Caco-2 (cell line): Measurements from ENCODE around the gene RPAP2. TPM values are rescaled to one million over a fixed set of nuclear protein-coding genes. Genes with fewer than 3 reads are reported as not detected.

Source experiments
- BruUV-seq: library from RNA; stranded (reverse); fragments of 400-500 nt; replicated peaks from 2 replicates; lab custom pipeline; 2021; lab: Mats Ljungman, UMichigan
- CTCF ChIA-PET: fragments of 300-600 bp; sonication (Branson Sonifier 250); formaldehyde crosslinking; loops from one replicate; lab custom pipeline; 2022; ENCODE audit warnings: antibody characterized with exemption; lab: Charles Lee
- POLR2A ChIA-PET: fragments of 300-600 bp; sonication (Branson Sonifier 250); formaldehyde crosslinking; loops from one replicate; lab custom pipeline; 2022; ENCODE audit warnings: antibody characterized with exemption; lab: Charles Lee
- DNase-seq, 2 experiments: peaks; one replicate each; pipeline versions ENCODE4 v3.0.0 to v3.0.0-alpha.2; 2020 to 2022
- H3K27me3 ChIP-seq: replicated peaks from 2 replicates; pipeline ENCODE4 v1.6.0; 2011; ENCODE audit warnings: low read length; ENCODE audit not compliant: control insufficient read depth, insufficient read depth
- H3K36me3 ChIP-seq: 2 replicates; pipeline ENCODE4 v1.5.1; 2011; ENCODE audit warnings: low read length; ENCODE audit not compliant: control insufficient read depth, insufficient read depth
- H3K4me1 ChIP-seq: fragments of 250-450 bp; sonication (Bioruptor Pico); 2 replicates; pipeline ENCODE4 v1.5.1; 2020; ENCODE audit warnings: mild to moderate bottlenecking
- H3K4me3 ChIP-seq: 2 replicates; pipeline ENCODE4 v1.5.1; 2011; ENCODE audit warnings: low read depth, mild to moderate bottlenecking, control low read depth, low read length
- H3K9me3 ChIP-seq: fragments of 250-450 bp; sonication (Bioruptor Pico); 2 replicates; pipeline ENCODE4 v1.5.1; 2020; ENCODE audit warnings: mild to moderate bottlenecking, moderate library complexity
- H3K27ac Mint-ChIP-seq: one replicate; pipeline ENCODE4 v1.8.0; 2022; ENCODE audit warnings: mixed read lengths; ENCODE audit not compliant: unreplicated experiment
- H3K27me3 Mint-ChIP-seq: one replicate; pipeline ENCODE4 v1.8.0; 2022; ENCODE audit warnings: mixed read lengths; ENCODE audit not compliant: insufficient read depth, unreplicated experiment
- H3K36me3 Mint-ChIP-seq: one replicate; pipeline ENCODE4 v1.8.0; 2022; ENCODE audit warnings: mild to moderate bottlenecking, mixed read lengths; ENCODE audit not compliant: insufficient read depth, unreplicated experiment
- H3K4me1 Mint-ChIP-seq: one replicate; pipeline ENCODE4 v1.8.0; 2022; ENCODE audit warnings: low read depth, mixed read lengths; ENCODE audit not compliant: unreplicated experiment
- H3K4me3 Mint-ChIP-seq: one replicate; pipeline ENCODE4 v1.8.0; 2022; ENCODE audit warnings: mild to moderate bottlenecking, moderate library complexity, mixed read lengths; ENCODE audit not compliant: unreplicated experiment
- H3K9me3 Mint-ChIP-seq: one replicate; pipeline ENCODE4 v1.8.0; 2022; ENCODE audit warnings: mixed read lengths; ENCODE audit not compliant: unreplicated experiment
- CTCF ChIP-seq, 2 experiments: fragments of 200-600 bp in 1 of 2; IDR thresholded peaks; 1 replicate in 1 of 2; 2 replicates in 1 of 2; pipeline versions ENCODE4 v1.5.1 to v1.8.0; 2011 to 2022; ENCODE audit warnings: antibody characterized with exemption in 1 of 2, control low read depth in 1 of 2, inconsistent platforms in 1 of 2, low read depth in 1 of 2, low read length in 1 of 2, mild to moderate bottlenecking in 1 of 2, moderate library complexity in 1 of 2; ENCODE audit not compliant: insufficient read depth in 1 of 2, severe bottlenecking in 1 of 2, unreplicated experiment in 1 of 2
- intact Hi-C: fragments of 100-400 bp; cut with micrococcal nuclease; formaldehyde crosslinking; loops from one replicate; pipeline ENCODE4 v1.10.0; 2022; ENCODE audit not compliant: unreplicated experiment
- total RNA-seq: library from RNA; stranded (reverse); gene quantifications from 2 replicates; pipeline ENCODE4 v1.2.3, GENCODE V29; 2022

RPAP2 gene
- total RNA-seq, 1 experiment from 2014 or later, result 16.8 TPM

- no peaks in the 10 kb centered on the region for H3K27me3 ChIP-seq
- Mint-ChIP-seq H3K27ac (peak overlapping the region; percentile 47), H3K27me3 (no peaks in the 10 kb centered on the region), H3K4me1 (peaks cover 34% of the 10 kb centered on the region), H3K9me3 (no peaks in the 10 kb centered on the region), H3K36me3 (peaks cover 7% of the 10 kb centered on the region), H3K4me3 (no peak overlapping the region)
- no peak for DNase-seq
- CTCF ChIA-PET, result no interaction called here
- BruUV-seq, result no TSS peak
- no peak for TF ChIP-seq CTCF (IDR thresholded peaks at IDR 0.05; ENCODE audit: insufficient read depth in 1 of 2, low read depth in 1 of 2, low read length in 1 of 2, severe bottlenecking in 1 of 2, unreplicated experiment in 1 of 2)
- no peaks in the 10 kb centered on the region for H3K9me3 ChIP-seq
- H3K4me3 ChIP-seq, result no peak overlapping the region
- H3K36me3 ChIP-seq, result no peaks in the 10 kb centered on the region
- H3K4me1 ChIP-seq, result peaks cover 27% of the 10 kb centered on the region
- POLR2A ChIA-PET, result no interaction called here
- intact Hi-C loops, result loop anchor here (5.0 kb wide), 2 partner anchors 38 to 147 kb away; partner anchors contain the start of genes GLMN and RPAP2
Observed at GRCh38 chr1:92443893-92444292, 145.0 kb downstream of the RPAP2 start.

- no peak for TF ChIP-seq CTCF (IDR thresholded peaks at IDR 0.05; ENCODE audit: insufficient read depth in 1 of 2, low read depth in 1 of 2, low read length in 1 of 2, severe bottlenecking in 1 of 2, unreplicated experiment in 1 of 2)
- Histone ChIP-seq H3K4me3 (no peak overlapping the region), H3K36me3 (no peaks in the 10 kb centered on the region), H3K4me1 (peaks cover 27% of the 10 kb centered on the region), H3K27me3 (no peaks in the 10 kb centered on the region), H3K9me3 (no peaks in the 10 kb centered on the region)
- no peak for DNase-seq
- intact Hi-C loops, result loop anchor here (5.0 kb wide), 2 partner anchors 38 to 147 kb away; partner anchors contain the start of genes GLMN and RPAP2
- no TSS peak for BruUV-seq
- Mint-ChIP-seq H3K27ac (peak overlapping the region; percentile 47), H3K9me3 (no peaks in the 10 kb centered on the region), H3K36me3 (peaks cover 7% of the 10 kb centered on the region), H3K4me3 (no peak overlapping the region), H3K4me1 (peaks cover 38% of the 10 kb centered on the region), H3K27me3 (no peaks in the 10 kb centered on the region)
- POLR2A ChIA-PET, result no interaction called here
- CTCF ChIA-PET, result no interaction called here
Observed at GRCh38 chr1:92444351-92444750, 145.5 kb downstream of the RPAP2 start.

- no peaks in the 10 kb centered on the region for H3K9me3 Mint-ChIP-seq
- Histone ChIP-seq H3K9me3 (no peaks in the 10 kb centered on the region), H3K27me3 (no peaks in the 10 kb centered on the region), H3K4me3 (no peak overlapping the region), H3K4me1 (peaks cover 27% of the 10 kb centered on the region), H3K36me3 (no peaks in the 10 kb centered on the region)
- peaks cover 39% of the 10 kb centered on the region for H3K4me1 Mint-ChIP-seq
- BruUV-seq, result no TSS peak
- H3K27ac Mint-ChIP-seq, result peak overlapping the region; percentile 53
- DNase-seq, result no peak
- peaks cover 7% of the 10 kb centered on the region for H3K36me3 Mint-ChIP-seq
- ChIA-PET CTCF (no interaction called here), POLR2A (no interaction called here)
- TF ChIP-seq CTCF (IDR thresholded peaks at IDR 0.05; ENCODE audit: insufficient read depth in 1 of 2, low read depth in 1 of 2, low read length in 1 of 2, severe bottlenecking in 1 of 2, unreplicated experiment in 1 of 2), result no peak
- no peaks in the 10 kb centered on the region for H3K27me3 Mint-ChIP-seq
- peak overlapping the region; percentile 32 for H3K4me3 Mint-ChIP-seq
- intact Hi-C loops, result no loop called here
Observed at GRCh38 chr1:92445865-92446264, 147.0 kb downstream of the RPAP2 start.
